Choroid plexus epithelial cell (primary cell): ENCODE measurements around the gene ZNF599.
A peak's percentile ranks its signal among the peaks of the same experiment; 100 is the strongest.

ENCODE experiments used
- DNase-seq: peaks from one replicate; pipeline ENCODE4 v3.0.0-alpha.2; 2010; ENCODE audit warnings: low read depth
- H3K4me3 ChIP-seq: 2 replicates; pipeline ENCODE4 v1.5.1; 2011; ENCODE audit warnings: low read depth, mild to moderate bottlenecking, control low read depth, low read length, moderate library complexity
- TF ChIP-seq, protein P1 (sequence below): conservative IDR thresholded peaks from 2 replicates; pipeline ENCODE4 v1.5.1; 2011; ENCODE audit warnings: low read depth, mild to moderate bottlenecking, control low read depth, inconsistent platforms, low read length, moderate library complexity

ZNF599 gene

DNA sequence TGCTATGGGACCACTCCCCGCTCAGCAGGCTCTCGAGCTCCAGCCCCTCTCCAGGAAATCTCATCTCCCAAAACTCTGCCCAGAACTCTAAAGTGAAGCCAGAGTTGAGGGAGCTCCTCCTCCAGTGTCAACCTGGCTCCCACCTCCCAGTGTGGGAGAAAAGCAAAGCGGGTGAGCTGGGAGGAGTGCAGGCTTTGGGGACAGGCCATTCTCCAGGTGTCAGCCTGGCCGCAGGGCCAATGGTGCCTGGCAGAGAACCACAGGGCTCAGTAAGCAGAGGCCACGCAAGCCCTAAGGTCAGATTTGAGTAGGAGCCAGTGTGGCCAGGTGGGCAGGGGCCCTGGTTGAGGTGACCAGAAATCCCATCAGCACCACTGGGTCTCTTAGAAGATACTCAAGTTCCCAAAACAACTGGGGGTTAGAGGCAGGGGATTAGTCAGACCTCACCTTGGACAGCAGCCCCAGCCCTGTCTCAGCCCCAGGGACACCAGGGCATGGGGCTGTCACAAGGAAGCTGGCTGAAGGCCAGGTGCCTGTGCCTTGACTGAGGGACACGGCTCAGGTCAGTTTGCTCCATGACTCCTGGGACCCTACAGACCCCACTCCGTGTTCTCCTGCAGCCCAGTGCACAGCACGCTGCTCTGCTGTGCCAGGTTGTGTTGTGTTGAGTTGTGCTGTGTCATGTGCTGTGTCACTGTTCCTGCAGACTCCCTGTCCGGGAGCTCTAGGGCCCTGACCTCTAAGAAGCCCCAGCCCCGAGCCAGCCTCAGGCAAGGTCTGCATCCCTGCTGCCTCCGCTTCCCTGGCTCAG is 41.8 kb downstream of the ZNF599 start:
- no peak overlapping the region for H3K4me3 ChIP-seq
- TF ChIP-seq, protein P1, sequence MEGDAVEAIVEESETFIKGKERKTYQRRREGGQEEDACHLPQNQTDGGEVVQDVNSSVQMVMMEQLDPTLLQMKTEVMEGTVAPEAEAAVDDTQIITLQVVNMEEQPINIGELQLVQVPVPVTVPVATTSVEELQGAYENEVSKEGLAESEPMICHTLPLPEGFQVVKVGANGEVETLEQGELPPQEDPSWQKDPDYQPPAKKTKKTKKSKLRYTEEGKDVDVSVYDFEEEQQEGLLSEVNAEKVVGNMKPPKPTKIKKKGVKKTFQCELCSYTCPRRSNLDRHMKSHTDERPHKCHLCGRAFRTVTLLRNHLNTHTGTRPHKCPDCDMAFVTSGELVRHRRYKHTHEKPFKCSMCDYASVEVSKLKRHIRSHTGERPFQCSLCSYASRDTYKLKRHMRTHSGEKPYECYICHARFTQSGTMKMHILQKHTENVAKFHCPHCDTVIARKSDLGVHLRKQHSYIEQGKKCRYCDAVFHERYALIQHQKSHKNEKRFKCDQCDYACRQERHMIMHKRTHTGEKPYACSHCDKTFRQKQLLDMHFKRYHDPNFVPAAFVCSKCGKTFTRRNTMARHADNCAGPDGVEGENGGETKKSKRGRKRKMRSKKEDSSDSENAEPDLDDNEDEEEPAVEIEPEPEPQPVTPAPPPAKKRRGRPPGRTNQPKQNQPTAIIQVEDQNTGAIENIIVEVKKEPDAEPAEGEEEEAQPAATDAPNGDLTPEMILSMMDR: no peak
- DNase-seq: no peak

DNA sequence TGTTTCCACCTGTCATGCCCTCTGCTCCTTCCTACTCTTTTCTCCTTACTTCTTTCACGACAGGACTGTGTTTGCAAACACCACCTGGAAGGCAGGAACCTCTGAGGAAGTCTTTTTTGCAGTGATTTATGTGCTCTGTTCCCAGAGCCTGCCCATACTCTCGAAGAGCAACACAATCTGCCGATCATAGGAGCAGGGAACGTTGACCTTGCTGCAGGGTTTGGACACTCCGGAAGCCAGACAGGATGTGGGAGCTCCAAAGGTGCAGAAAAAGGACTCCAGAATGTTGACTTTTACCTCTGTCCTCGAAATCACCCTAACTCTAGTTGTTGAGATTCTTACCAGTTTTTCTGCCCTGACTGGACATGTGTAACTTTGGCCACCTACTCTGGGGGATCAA is 47.6 kb downstream of the ZNF599 start:
- no peak overlapping the region for H3K4me3 ChIP-seq
- DNase-seq: no peak
- TF ChIP-seq, protein P1: no peak

DNA sequence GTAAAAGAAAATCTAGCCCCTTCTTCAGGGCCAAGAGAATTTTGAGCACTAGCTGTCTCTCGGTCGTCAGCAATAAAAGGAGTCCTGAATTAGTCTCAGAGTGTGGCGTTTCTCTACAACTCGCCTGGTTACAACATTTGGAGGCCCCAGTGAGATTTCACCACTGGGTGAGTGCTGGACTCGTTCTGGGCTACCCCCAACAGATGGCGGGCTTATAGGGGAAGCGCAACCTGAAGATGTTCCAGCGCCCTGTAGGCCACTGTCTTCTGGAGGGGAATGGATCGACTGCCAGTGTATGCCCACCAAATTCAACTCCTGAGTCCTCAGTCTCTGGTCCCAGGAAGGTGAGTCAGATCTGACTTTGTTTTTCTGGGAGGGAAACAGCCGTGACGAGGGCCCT is 50.7 kb downstream of the ZNF599 start:
- TF ChIP-seq, protein P1: no peak
- no peak for DNase-seq
- H3K4me3 ChIP-seq: no peak overlapping the region

DNA sequence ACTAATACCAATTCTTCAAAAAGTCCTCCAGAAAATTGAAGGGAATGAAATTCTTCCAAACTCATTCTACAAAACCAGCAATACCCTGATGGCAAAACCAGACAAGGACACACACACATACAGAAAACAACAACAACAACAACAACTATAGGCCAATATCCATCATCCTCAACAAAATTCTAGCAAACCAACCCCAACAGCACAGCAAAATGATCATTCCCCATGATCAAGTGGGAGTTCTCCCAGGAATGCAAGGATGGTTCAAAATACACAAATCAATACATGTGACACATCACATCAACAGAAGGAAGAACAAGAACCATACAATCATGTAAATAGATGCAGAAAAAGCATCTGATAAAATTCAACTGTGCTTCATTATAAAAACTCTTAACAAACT is 57.7 kb downstream of the ZNF599 start:
- DNase-seq: no peak
- TF ChIP-seq, protein P1: no peak
- no peak overlapping the region for H3K4me3 ChIP-seq

DNA sequence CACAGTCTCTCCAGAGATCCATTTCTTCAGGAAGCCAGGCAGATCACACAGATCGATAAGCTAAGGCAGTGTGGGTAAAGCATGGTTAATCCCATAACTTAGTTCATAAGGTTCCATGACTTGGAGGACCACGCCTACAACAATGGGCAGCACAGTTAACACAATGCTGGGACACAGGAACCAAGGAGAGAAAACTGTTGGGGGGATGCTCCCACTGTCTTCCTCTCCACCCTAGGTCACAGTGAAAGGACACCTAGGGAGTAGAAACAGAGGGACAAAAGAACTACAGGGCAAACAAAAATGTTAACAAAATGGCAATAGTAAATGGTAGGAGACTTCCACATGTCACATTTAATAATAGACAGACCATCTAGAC is 59.8 kb downstream of the ZNF599 start:
- DNase-seq: no peak
- TF ChIP-seq, protein P1: no peak
- no peak overlapping the region for H3K4me3 ChIP-seq

DNA sequence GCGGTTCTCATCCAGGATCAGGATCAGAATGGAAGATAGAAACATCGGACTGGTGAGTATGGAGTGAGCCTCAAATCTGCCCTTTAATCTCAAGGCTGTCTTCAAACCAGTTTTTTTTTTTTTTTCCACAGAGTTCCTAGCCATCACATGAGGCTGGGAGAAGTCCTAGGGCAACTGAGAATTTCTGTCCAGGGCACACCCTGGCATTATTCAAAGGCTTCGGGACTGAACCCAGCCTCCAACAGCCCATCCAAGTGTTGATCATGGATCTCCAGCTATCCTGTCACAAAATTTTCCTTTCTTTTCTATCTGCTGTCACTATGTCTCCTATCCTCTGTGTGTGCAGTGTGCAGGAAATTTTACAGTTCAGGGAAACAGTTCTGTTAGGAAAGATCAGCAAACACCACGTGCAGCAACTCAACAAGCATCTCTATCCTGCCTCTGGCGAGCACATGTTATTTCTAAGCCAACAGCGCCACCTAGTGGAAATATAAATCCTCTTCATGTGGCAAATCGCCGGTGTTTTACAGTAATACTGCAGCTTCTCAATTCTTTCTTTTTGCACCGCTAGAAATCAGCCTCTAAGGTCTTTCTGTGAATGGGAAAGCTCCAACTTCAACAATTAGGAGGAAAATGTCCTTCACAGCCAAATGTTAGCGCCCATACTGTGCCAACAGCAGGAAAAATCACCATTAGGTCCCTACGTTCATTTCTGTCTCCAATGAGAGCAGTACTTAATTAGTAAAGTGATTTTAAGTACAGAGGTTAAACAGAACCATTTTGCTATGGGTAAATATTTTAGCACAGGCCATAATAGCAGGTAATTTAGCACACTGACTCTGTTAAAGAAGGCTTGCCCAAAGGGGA is 60.4 kb downstream of the ZNF599 start:
- peak; percentile 93 for DNase-seq
- TF ChIP-seq, protein P1: peak; percentile 77
- no peak overlapping the region for H3K4me3 ChIP-seq
